Right renal cortex interstitium (tissue), 3 donors: ENCODE data around the gene PGP. TPM values are rescaled to one million over a fixed set of nuclear protein-coding genes. Genes with fewer than 3 reads are reported as not detected.
A peak's percentile ranks its signal among the peaks of the same experiment; 100 is the strongest.
"Not testable (repeated sequence)": the region's sequence is repeated elsewhere in the genome, so short reads cannot be mapped to it uniquely, and the experiment has no call there.

ENCODE experiments used
- DNase-seq, 3 donors: peaks; one replicate each; pipeline ENCODE4 v3.0.0-alpha.2; 2013; ENCODE audit warnings: low read depth in 3 of 3, low spot score in 2 of 3
- polyA plus RNA-seq, 3 donors: library from polyadenylated mRNA; unstranded; fragments of 120-200 nt; gene quantifications; one replicate each; pipeline ENCODE4 v1.2.1, GENCODE V29; 2013; ENCODE audit not compliant: insufficient read length in 3 of 3

The PGP gene
- 10 to 100 TPM; 10.1 to 14.5 (median 12.9) TPM for polyA plus RNA-seq

GRCh38 chr16:2214719-2214968, at the start of gene PGP:
Gene PGP (minus strand): TSS chr16:2214840. CDS start chr16:2214777, 63 bp downstream.
- DNase-seq, result no peak

GRCh38 chr16:2263026-2263425, 48.4 kb upstream of the PGP start:
- not testable (repeated sequence) for DNase-seq

- DNase-seq, result no peak
Measured at GRCh38 chr16:2260250-2260649, 45.6 kb upstream of the PGP start.

GRCh38 chr16:2258530-2258929, 43.9 kb upstream of the PGP start:
- DNase-seq, result not testable (repeated sequence)

- DNase-seq, result no peak
Measured at GRCh38 chr16:2257726-2258125, 43.1 kb upstream of the PGP start.

GRCh38 chr16:2256531-2257140, 42.0 kb upstream of the PGP start:
- no peak for DNase-seq

- DNase-seq, result no peak
Measured at GRCh38 chr16:2253293-2253692, 38.7 kb upstream of the PGP start.

- no peak for DNase-seq
Measured at GRCh38 chr16:2252806-2253148, 38.1 kb upstream of the PGP start.

- peak; percentile 76 to 85 (median 79) for DNase-seq
Measured at GRCh38 chr16:2251296-2252111, 36.9 kb upstream of the PGP start, which contains the start of gene ECI1. Gene ECI1 (minus strand): TSS chr16:2251587. CDS start chr16:2251566, 21 bp downstream.

- no peak for DNase-seq
Measured at GRCh38 chr16:2250652-2251295, 36.1 kb upstream of the PGP start.

GRCh38 chr16:2246301-2246885, 31.8 kb upstream of the PGP start:
- DNase-seq, result no peak

GRCh38 chr16:2244926-2245795, 30.5 kb upstream of the PGP start:
- no peak for DNase-seq

- DNase-seq, result no peak
Measured at GRCh38 chr16:2244301-2244700, 29.7 kb upstream of the PGP start.

GRCh38 chr16:2243781-2244180, 29.1 kb upstream of the PGP start:
- no peak for DNase-seq

- DNase-seq, result no peak
Measured at GRCh38 chr16:2243031-2243528, 28.4 kb upstream of the PGP start.

- no peak for DNase-seq
Measured at GRCh38 chr16:2242598-2242997, 28.0 kb upstream of the PGP start.

- DNase-seq, result not testable (repeated sequence)
Measured at GRCh38 chr16:2240331-2240730, 25.7 kb upstream of the PGP start.

- no peak for DNase-seq
Measured at GRCh38 chr16:2238838-2239675, 24.4 kb upstream of the PGP start.

- DNase-seq, result no peak
Measured at GRCh38 chr16:2238150-2238837, 23.7 kb upstream of the PGP start.
